ENCODE results near the gene TRAF3IP1.

- TF ChIP-seq CTCF (IDR thresholded peaks at IDR 0.05; ENCODE audit: low read depth, low read length, poor library complexity, severe bottlenecking) (no peak), EZH2phosphoT487 (IDR thresholded peaks at IDR 0.05; ENCODE audit: borderline replicate concordance, low read length) (no peak)
These were observed 84.3 kb downstream of the TRAF3IP1 start for GRCh38 chr2:238404406-238405216.
